Measurements from ENCODE around the gene PDSS2. TPM values are rescaled to one million over a fixed set of nuclear protein-coding genes. Genes with fewer than 3 reads are reported as not detected.

PDSS2 gene
- total and polyA plus RNA-seq, 2 of the 4 experiments (the other 2 are of a cell fraction) = 8.6 to 9.2 TPM

- no peak for TF ChIP-seq MXI1 (IDR thresholded peaks at IDR 0.05; ENCODE audit: borderline replicate concordance, low read depth, low read length)
Observed at GRCh38 chr6:107506145-107506544, 46.8 kb upstream of the PDSS2 start (continued).

GRCh38 chr6:107504270-107505026, 45.1 kb upstream of the PDSS2 start:
- no peak overlapping the region for H4K5ac ChIP-seq (ENCODE audit: low read depth, low read length)
- no peak overlapping the region for H4K91ac ChIP-seq (ENCODE audit: insufficient read depth, low read depth, low read length)
- TF ChIP-seq RAD21 (IDR thresholded peaks at IDR 0.05; ENCODE audit: low read length) (no peak), NFE2L2 (IDR thresholded peaks at IDR 0.05; ENCODE audit: low read depth, low read length) (0 out of 2 replicates have a peak, but pooled peaks have one; percentile 26)
- H3K23ac ChIP-seq (ENCODE audit: low read depth, low read length) = no peak overlapping the region
- 100% methylated on average over 1 of the region's 4 CpGs; no CpG with 5 or more reads in 1 of the 2 experiments for WGBS, 2 experiments (ENCODE audit: extremely low coverage in 2 of 2, insufficient read length in 1 of 2)
- intact Hi-C loops (cut with micrococcal nuclease) (no loop called here), dilution Hi-C loops (cut with HindIII; ENCODE audit: low sequenced_read_pairs, unreplicated experiment) (no loop called here), in situ Hi-C loops (cut with MboI; ENCODE audit: low sequenced_read_pairs) (no loop called here)
- H3K27ac ChIP-seq (ENCODE audit: insufficient read depth, low read length) = no peak overlapping the region
- no peak for ATAC-seq (ENCODE audit: low read depth)
- no peak overlapping the region for H3K18ac ChIP-seq (ENCODE audit: low read depth, low read length)
- H2BK20ac ChIP-seq (ENCODE audit: low read depth, low read length) = no peak overlapping the region
- H3K36me3 ChIP-seq (ENCODE audit: control insufficient read depth, insufficient read depth, low read length) = no peaks in the 10 kb centered on the region
- no peak overlapping the region for H2BK15ac ChIP-seq (ENCODE audit: low read depth, low read length)
- H3K4me3 ChIP-seq (ENCODE audit: insufficient read depth, low read depth, low read length) = no peak overlapping the region
- no peak overlapping the region for H2AK5ac ChIP-seq (ENCODE audit: low read depth, low read length)
- no peaks in the 10 kb centered on the region for H3K9me3 ChIP-seq (ENCODE audit: control insufficient read depth, insufficient read depth, low read length)
- no peak overlapping the region for H3K9ac ChIP-seq (ENCODE audit: low read depth, low read length)
- H3K14ac ChIP-seq (replicated peaks; ENCODE audit: low read depth, low read length) = no peak overlapping the region
- no peak overlapping the region for H2AK9ac ChIP-seq (replicated peaks; ENCODE audit: low read depth, low read length, poor library complexity)
- no peak overlapping the region for H3K4ac ChIP-seq (ENCODE audit: low read depth, low read length)
- no peaks in the 10 kb centered on the region for H3K27me3 ChIP-seq (ENCODE audit: control insufficient read depth, insufficient read depth, low read length)
- DNase-seq = no peak
- ChIA-PET CTCF (interaction anchor here (1.1 kb wide), 1 partner anchor 11 kb away, joined by 3 read pairs; no protein-coding TSS in a partner anchor), POLR2A (ENCODE audit: unreplicated experiment) (interaction anchor here (0.5 kb wide), 1 partner anchor 678 kb away, joined by 5 read pairs; no protein-coding TSS in a partner anchor)
- no peak overlapping the region for H2BK5ac ChIP-seq (ENCODE audit: low read depth, low read length, poor library complexity, severe bottlenecking)
- no peak overlapping the region for H2AFZ ChIP-seq (replicated peaks; ENCODE audit: low read length, poor library complexity)
- H3K9me1 ChIP-seq (ENCODE audit: insufficient read depth, low read length) = no peaks in the 10 kb centered on the region
- no peak overlapping the region for H4K8ac ChIP-seq (ENCODE audit: low read depth in 2 of 2, low read length in 2 of 2)
- no peaks in the 10 kb centered on the region for H3K4me1 ChIP-seq (ENCODE audit: control insufficient read depth, insufficient read depth, low read length)
- H3K4me2 ChIP-seq (ENCODE audit: low read depth, low read length) = no peak overlapping the region
- H3K56ac ChIP-seq (ENCODE audit: extremely low read depth, insufficient read depth, low read length) = no peak overlapping the region
- BruUV-seq (replicated peaks) = no TSS peak
- H4K20me1 ChIP-seq (ENCODE audit: insufficient read depth, low read length) = no peaks in the 10 kb centered on the region
- no peak overlapping the region for H2BK120ac ChIP-seq (ENCODE audit: low read depth, low read length)
- no peaks in the 10 kb centered on the region for H3K79me1 ChIP-seq (ENCODE audit: low read depth in 1 of 2, low read length in 2 of 2)

Measured in IMR-90 (cell line).